Measurements from ENCODE around the gene SLC16A4. TPM values are rescaled to one million over a fixed set of nuclear protein-coding genes. Genes with fewer than 3 reads are reported as not detected.

Gene SLC16A4
- total RNA-seq, 1 experiment from 2014 or later: 0.46 TPM

DNA sequence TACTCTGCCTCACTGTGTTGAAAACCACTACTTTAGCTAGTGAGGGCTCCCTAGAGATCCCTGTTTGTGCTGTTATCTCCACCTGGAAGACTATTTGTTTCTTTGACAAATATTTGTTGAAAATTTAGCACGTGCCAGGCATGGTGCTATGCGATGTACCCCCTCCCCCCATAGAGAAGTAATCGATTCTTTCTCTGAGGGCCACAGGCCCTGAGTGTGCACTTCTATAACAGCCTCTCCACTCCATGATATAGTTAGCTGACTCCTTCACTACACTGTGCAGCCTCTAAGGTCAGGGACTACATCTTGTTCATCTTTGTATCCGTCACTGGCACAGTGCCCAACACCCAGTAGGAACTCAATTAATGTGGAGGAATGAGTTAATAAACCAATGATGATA lies 69.0 kb downstream of the SLC16A4 start:
- Histone ChIP-seq H3K4me1 (ENCODE audit: control insufficient read depth, insufficient read depth, low read length) (no peaks in the 10 kb centered on the region), H3K9me3 (ENCODE audit: control insufficient read depth, insufficient read depth, low read depth, low read length) (no peaks in the 10 kb centered on the region; the same call in 1 of the 2 replicates), H3K4me3 (ENCODE audit: low read depth in 2 of 2, low read length in 2 of 2) (no peak overlapping the region), H3K27me3 (ENCODE audit: control insufficient read depth, insufficient read depth, low read length) (no peaks in the 10 kb centered on the region), H3K36me3 (ENCODE audit: control insufficient read depth, insufficient read depth, low read length) (no peaks in the 10 kb centered on the region), H3K27ac (ENCODE audit: low read length) (peak overlapping the region; percentile 5; the same call in 1 of the 2 replicates)
- CTCF ChIA-PET: no interaction called here
- in situ Hi-C loops (cut with HindIII; ENCODE audit: low pct_unique_long_range_greater_than_20kb, low sequenced_read_pairs): no loop called here
- ATAC-seq: no peak
- POLR2A ChIA-PET: no interaction called here
- no TSS peak for BruUV-seq (replicated peaks)
- intact Hi-C loops (cut with micrococcal nuclease; ENCODE audit: unreplicated experiment): no loop called here
- no peak for DNase-seq (ENCODE audit: low read depth, low spot score)
- TF ChIP-seq, protein P1, sequence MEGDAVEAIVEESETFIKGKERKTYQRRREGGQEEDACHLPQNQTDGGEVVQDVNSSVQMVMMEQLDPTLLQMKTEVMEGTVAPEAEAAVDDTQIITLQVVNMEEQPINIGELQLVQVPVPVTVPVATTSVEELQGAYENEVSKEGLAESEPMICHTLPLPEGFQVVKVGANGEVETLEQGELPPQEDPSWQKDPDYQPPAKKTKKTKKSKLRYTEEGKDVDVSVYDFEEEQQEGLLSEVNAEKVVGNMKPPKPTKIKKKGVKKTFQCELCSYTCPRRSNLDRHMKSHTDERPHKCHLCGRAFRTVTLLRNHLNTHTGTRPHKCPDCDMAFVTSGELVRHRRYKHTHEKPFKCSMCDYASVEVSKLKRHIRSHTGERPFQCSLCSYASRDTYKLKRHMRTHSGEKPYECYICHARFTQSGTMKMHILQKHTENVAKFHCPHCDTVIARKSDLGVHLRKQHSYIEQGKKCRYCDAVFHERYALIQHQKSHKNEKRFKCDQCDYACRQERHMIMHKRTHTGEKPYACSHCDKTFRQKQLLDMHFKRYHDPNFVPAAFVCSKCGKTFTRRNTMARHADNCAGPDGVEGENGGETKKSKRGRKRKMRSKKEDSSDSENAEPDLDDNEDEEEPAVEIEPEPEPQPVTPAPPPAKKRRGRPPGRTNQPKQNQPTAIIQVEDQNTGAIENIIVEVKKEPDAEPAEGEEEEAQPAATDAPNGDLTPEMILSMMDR (IDR thresholded peaks at IDR 0.05): no peak
- TF ChIP-seq, protein P2, sequence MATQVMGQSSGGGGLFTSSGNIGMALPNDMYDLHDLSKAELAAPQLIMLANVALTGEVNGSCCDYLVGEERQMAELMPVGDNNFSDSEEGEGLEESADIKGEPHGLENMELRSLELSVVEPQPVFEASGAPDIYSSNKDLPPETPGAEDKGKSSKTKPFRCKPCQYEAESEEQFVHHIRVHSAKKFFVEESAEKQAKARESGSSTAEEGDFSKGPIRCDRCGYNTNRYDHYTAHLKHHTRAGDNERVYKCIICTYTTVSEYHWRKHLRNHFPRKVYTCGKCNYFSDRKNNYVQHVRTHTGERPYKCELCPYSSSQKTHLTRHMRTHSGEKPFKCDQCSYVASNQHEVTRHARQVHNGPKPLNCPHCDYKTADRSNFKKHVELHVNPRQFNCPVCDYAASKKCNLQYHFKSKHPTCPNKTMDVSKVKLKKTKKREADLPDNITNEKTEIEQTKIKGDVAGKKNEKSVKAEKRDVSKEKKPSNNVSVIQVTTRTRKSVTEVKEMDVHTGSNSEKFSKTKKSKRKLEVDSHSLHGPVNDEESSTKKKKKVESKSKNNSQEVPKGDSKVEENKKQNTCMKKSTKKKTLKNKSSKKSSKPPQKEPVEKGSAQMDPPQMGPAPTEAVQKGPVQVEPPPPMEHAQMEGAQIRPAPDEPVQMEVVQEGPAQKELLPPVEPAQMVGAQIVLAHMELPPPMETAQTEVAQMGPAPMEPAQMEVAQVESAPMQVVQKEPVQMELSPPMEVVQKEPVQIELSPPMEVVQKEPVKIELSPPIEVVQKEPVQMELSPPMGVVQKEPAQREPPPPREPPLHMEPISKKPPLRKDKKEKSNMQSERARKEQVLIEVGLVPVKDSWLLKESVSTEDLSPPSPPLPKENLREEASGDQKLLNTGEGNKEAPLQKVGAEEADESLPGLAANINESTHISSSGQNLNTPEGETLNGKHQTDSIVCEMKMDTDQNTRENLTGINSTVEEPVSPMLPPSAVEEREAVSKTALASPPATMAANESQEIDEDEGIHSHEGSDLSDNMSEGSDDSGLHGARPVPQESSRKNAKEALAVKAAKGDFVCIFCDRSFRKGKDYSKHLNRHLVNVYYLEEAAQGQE (IDR thresholded peaks at IDR 0.05; ENCODE audit: insufficient read depth in 1 of 2, low read depth in 2 of 2, low read length in 1 of 2): no peak
- TF ChIP-seq POLR2AphosphoS5 (IDR thresholded peaks at IDR 0.05; ENCODE audit: low read depth, low read length) (no peak), TCF7L2 (IDR thresholded peaks at IDR 0.05; ENCODE audit: low read depth, low read length) (no peak), SIN3A (IDR thresholded peaks at IDR 0.05; ENCODE audit: borderline replicate concordance, insufficient read depth, low read depth, low read length) (no peak)

DNA sequence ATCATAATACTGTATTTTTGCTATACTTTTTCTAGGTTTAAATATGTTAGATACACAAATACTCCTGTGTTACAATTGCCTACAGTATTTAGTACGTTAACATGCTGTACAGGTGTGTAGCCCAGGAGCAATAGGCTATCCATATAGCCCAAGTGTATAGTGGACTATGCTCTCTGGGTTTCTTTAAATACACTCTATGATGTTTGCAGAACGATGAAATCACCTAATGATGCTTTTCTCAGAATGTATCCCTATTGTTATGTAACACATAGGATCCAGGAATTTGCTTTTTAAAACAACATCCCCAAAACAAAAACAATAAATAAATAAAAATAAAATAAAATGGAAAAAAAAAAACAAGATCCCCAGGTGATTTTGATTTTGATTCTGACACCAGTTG lies 69.8 kb downstream of the SLC16A4 start:
- intact Hi-C loops (cut with micrococcal nuclease; ENCODE audit: unreplicated experiment): no loop called here
- no peak overlapping the region for H3K27ac ChIP-seq (ENCODE audit: low read length)
- H3K36me3 ChIP-seq (ENCODE audit: control insufficient read depth, insufficient read depth, low read length): no peaks in the 10 kb centered on the region
- no peaks in the 10 kb centered on the region for H3K4me1 ChIP-seq (ENCODE audit: control insufficient read depth, insufficient read depth, low read length)
- no peaks in the 10 kb centered on the region; the same call in 1 of the 2 replicates for H3K9me3 ChIP-seq (ENCODE audit: control insufficient read depth, insufficient read depth, low read depth, low read length)
- no peaks in the 10 kb centered on the region for H3K27me3 ChIP-seq (ENCODE audit: control insufficient read depth, insufficient read depth, low read length)
- no peak overlapping the region for H3K4me3 ChIP-seq (ENCODE audit: low read depth in 2 of 2, low read length in 2 of 2)
- in situ Hi-C loops (cut with HindIII; ENCODE audit: low pct_unique_long_range_greater_than_20kb, low sequenced_read_pairs): no loop called here
- no TSS peak for BruUV-seq (replicated peaks)
- CTCF ChIA-PET: no interaction called here
- POLR2A ChIA-PET: no interaction called here
- ATAC-seq (no peak), DNase-seq (ENCODE audit: low read depth, low spot score) (no peak)
- TF ChIP-seq SIN3A (IDR thresholded peaks at IDR 0.05; ENCODE audit: borderline replicate concordance, insufficient read depth, low read depth, low read length) (no peak), POLR2AphosphoS5 (IDR thresholded peaks at IDR 0.05; ENCODE audit: low read depth, low read length) (no peak), TCF7L2 (IDR thresholded peaks at IDR 0.05; ENCODE audit: low read depth, low read length) (no peak)
- TF ChIP-seq, protein P1 (IDR thresholded peaks at IDR 0.05): no peak
- TF ChIP-seq, protein P2 (IDR thresholded peaks at IDR 0.05; ENCODE audit: insufficient read depth in 1 of 2, low read depth in 2 of 2, low read length in 1 of 2): no peak
